GM21786 (cell line): ENCODE measurements around the gene TUBE1.
"Not testable (repeated sequence)": the region's sequence is repeated elsewhere in the genome, so short reads cannot be mapped to it uniquely, and the experiment has no call there.

Experiments
- ATAC-seq: cut with Tn5 transposase; IDR thresholded peaks from one replicate; pipeline ENCODE4 v1.9.1; 2021; ENCODE audit not compliant: unreplicated experiment

TUBE1 gene

GRCh38 chr6:112087136-112087911 is at the start of gene TUBE1, which contains the start of gene FAM229B:
TUBE1 (minus strand) TSS chr6:112087482; CDS start chr6:112087434, 48 bp downstream.
FAM229B (plus strand) TSS chr6:112087591; CDS start chr6:112099284, 11,693 bp downstream.
- ATAC-seq = peak; percentile 98

GRCh38 chr6:112130878-112131277 is 43.6 kb upstream of the TUBE1 start:
- ATAC-seq = no peak

GRCh38 chr6:112128208-112128607 is 40.9 kb upstream of the TUBE1 start:
- ATAC-seq = no peak

GRCh38 chr6:112123982-112124381 is 36.7 kb upstream of the TUBE1 start:
- ATAC-seq = no peak

GRCh38 chr6:112122756-112123155 is 35.5 kb upstream of the TUBE1 start:
- no peak for ATAC-seq

- no peak for ATAC-seq
Measured at GRCh38 chr6:112118034-112118433, 30.8 kb upstream of the TUBE1 start.

- no peak for ATAC-seq
Measured at GRCh38 chr6:112117554-112117953, 30.3 kb upstream of the TUBE1 start.

GRCh38 chr6:112116221-112116620 is 28.9 kb upstream of the TUBE1 start:
- no peak for ATAC-seq

- ATAC-seq = no peak
Measured at GRCh38 chr6:112114577-112115223, 27.4 kb upstream of the TUBE1 start.

GRCh38 chr6:112113918-112114317 is 26.6 kb upstream of the TUBE1 start:
- ATAC-seq = no peak

GRCh38 chr6:112113431-112113830 is 26.1 kb upstream of the TUBE1 start:
- ATAC-seq = no peak

- ATAC-seq = no peak
Measured at GRCh38 chr6:112109262-112109661, 22.0 kb upstream of the TUBE1 start.

- ATAC-seq = no peak
Measured at GRCh38 chr6:112106562-112106961, 19.3 kb upstream of the TUBE1 start.

GRCh38 chr6:112106026-112106425 is 18.7 kb upstream of the TUBE1 start:
- ATAC-seq = not testable (repeated sequence)

- no peak for ATAC-seq
Measured at GRCh38 chr6:112100561-112100960, 13.3 kb upstream of the TUBE1 start.

- ATAC-seq = no peak
Measured at GRCh38 chr6:112096901-112097300, 9.6 kb upstream of the TUBE1 start.

GRCh38 chr6:112087916-112088315 is 634 bp upstream of the TUBE1 start:
- no peak for ATAC-seq

GRCh38 chr6:112086744-112087135 is 542 bp downstream of the TUBE1 start:
- peak; percentile 22 for ATAC-seq

GRCh38 chr6:112085286-112086065 is 1.8 kb downstream of the TUBE1 start:
- no peak for ATAC-seq

GRCh38 chr6:112081569-112081968 is 5.7 kb downstream of the TUBE1 start:
- ATAC-seq = no peak

GRCh38 chr6:112066606-112067005 is 20.7 kb downstream of the TUBE1 start:
- ATAC-seq = no peak
